Mesodermal cell (in vitro differentiated cells): Measurements from ENCODE around the gene DLAT.
"Not testable (repeated sequence)": the region's sequence is repeated elsewhere in the genome, so short reads cannot be mapped to it uniquely, and the experiment has no call there.

Experiments used
- H3K27ac ChIP-seq: 2 replicates; pipeline ENCODE4 v1.7.0; 2013; ENCODE audit warnings: mild to moderate bottlenecking, low read depth, low read length, moderate library complexity; ENCODE audit not compliant: severe bottlenecking
- H3K36me3 ChIP-seq: 2 replicates; pipeline ENCODE4 v1.7.1; 2013; ENCODE audit warnings: mild to moderate bottlenecking, low read length, moderate library complexity; ENCODE audit not compliant: control insufficient read depth, insufficient read depth
- H3K4me1 ChIP-seq: one replicate; pipeline ENCODE4 v1.7.1; 2013; ENCODE audit warnings: mild to moderate bottlenecking, low read length; ENCODE audit not compliant: insufficient read depth, control insufficient read depth, poor library complexity, severe bottlenecking
- H3K4me3 ChIP-seq: 2 replicates; pipeline ENCODE4 v1.7.0; 2013; ENCODE audit warnings: low read length, control low read depth, mild to moderate bottlenecking; ENCODE audit not compliant: insufficient read depth, poor library complexity, severe bottlenecking; ENCODE audit errors: extremely low read depth
- H3K9me3 ChIP-seq: 2 replicates; pipeline ENCODE4 v1.7.1; 2013; ENCODE audit warnings: mild to moderate bottlenecking, low read length, moderate library complexity; ENCODE audit not compliant: control insufficient read depth
- WGBS, 2 experiments: methylation state at CpG; one replicate each; pipeline ENCODE4 v1.1.5; 2013; ENCODE audit warnings: missing lambda C conversion rate in 2 of 2; ENCODE audit not compliant: insufficient coverage in 2 of 2; 5-methylcytosine and 5-hydroxymethylcytosine counted together

DLAT gene

GRCh38 chr11:112087212-112087611 lies 62.0 kb downstream of the DLAT start:
- H3K4me1 ChIP-seq, result peaks cover 14% of the 10 kb centered on the region
- H3K27ac ChIP-seq, result no peak overlapping the region
- H3K4me3 ChIP-seq, result peak overlapping the region; percentile 83
- 26 to 31% methylated on average over 7 of the region's 10 CpGs for WGBS, 2 experiments
- peaks cover 81% of the 10 kb centered on the region for H3K36me3 ChIP-seq
- no peaks in the 10 kb centered on the region for H3K9me3 ChIP-seq

- WGBS, 2 experiments, result no CpG with 5 or more reads among the region's 2 CpGs
- H3K4me3 ChIP-seq, H3K27ac ChIP-seq, H3K9me3 ChIP-seq, H3K4me1 ChIP-seq: not testable (repeated sequence)
- H3K36me3 ChIP-seq, result peaks cover 62% of the 10 kb centered on the region
These were observed 70.1 kb downstream of the DLAT start for GRCh38 chr11:112095302-112095701.

GRCh38 chr11:112096194-112096593 lies 71.0 kb downstream of the DLAT start:
- Histone ChIP-seq H3K4me1 (no peaks in the 10 kb centered on the region), H3K4me3 (no peak overlapping the region), H3K36me3 (peaks cover 53% of the 10 kb centered on the region), H3K27ac (no peak overlapping the region), H3K9me3 (no peaks in the 10 kb centered on the region)

GRCh38 chr11:112097734-112098528 lies 72.7 kb downstream of the DLAT start:
- H3K9me3 ChIP-seq, result no peaks in the 10 kb centered on the region
- H3K4me3 ChIP-seq, result no peak overlapping the region
- H3K27ac ChIP-seq, result no peak overlapping the region
- peaks cover 36% of the 10 kb centered on the region for H3K36me3 ChIP-seq
- 95 to 96% methylated on average over 8 of the region's 11 CpGs for WGBS, 2 experiments
- no peaks in the 10 kb centered on the region for H3K4me1 ChIP-seq

GRCh38 chr11:112100462-112100861 lies 75.3 kb downstream of the DLAT start:
- no peak overlapping the region for H3K4me3 ChIP-seq
- H3K36me3 ChIP-seq, result peaks cover 20% of the 10 kb centered on the region
- H3K27ac ChIP-seq, result no peak overlapping the region
- no peaks in the 10 kb centered on the region for H3K4me1 ChIP-seq
- WGBS, 2 experiments, result 80 to 100% methylated on average over 1 to 2 of the region's 2 CpGs
- H3K9me3 ChIP-seq, result no peaks in the 10 kb centered on the region

- H3K9me3 ChIP-seq, result no peaks in the 10 kb centered on the region
- H3K4me3 ChIP-seq, result no peak overlapping the region
- H3K27ac ChIP-seq, result no peak overlapping the region
- no CpG with 5 or more reads among the region's 6 CpGs for WGBS, 2 experiments
- H3K4me1 ChIP-seq, result no peaks in the 10 kb centered on the region
- no peaks in the 10 kb centered on the region for H3K36me3 ChIP-seq
These were observed 78.2 kb downstream of the DLAT start for GRCh38 chr11:112103446-112103845.

- WGBS, 2 experiments, result 86 to 89% methylated on average over 6 of the region's 8 CpGs
- H3K9me3 ChIP-seq, result no peaks in the 10 kb centered on the region
These were observed 80.9 kb downstream of the DLAT start for GRCh38 chr11:112106070-112106469.

More at GRCh38 chr11:112106070-112106469, 80.9 kb downstream of the DLAT start:
- H3K4me1 ChIP-seq, result no peaks in the 10 kb centered on the region
- no peaks in the 10 kb centered on the region for H3K36me3 ChIP-seq
- H3K4me3 ChIP-seq, result no peak overlapping the region
- no peak overlapping the region for H3K27ac ChIP-seq
